HCT116 (cell line): ENCODE measurements around the gene PRMT1. TPM values are rescaled to one million over a fixed set of nuclear protein-coding genes. Genes with fewer than 3 reads are reported as not detected.

Source experiments
- ATAC-seq: fragments of 200-7000 bp; cut with Tn5 transposase; 2 replicates; pipeline ENCODE4 v1.9.1; 2020; ENCODE audit warnings: mild to moderate bottlenecking, moderate library complexity
- BruUV-seq: library from RNA; stranded (reverse); fragments of 400-500 nt; replicated peaks from 2 replicates; lab custom pipeline; 2021; lab: Mats Ljungman, UMichigan
- CTCF ChIA-PET: fragments of 300-600 bp; sonication (Branson Sonifier 250); formaldehyde crosslinking; loops from one replicate; lab custom pipeline; 2021; ENCODE audit warnings: antibody characterized with exemption; lab: Charles Lee
- POLR2A ChIA-PET: fragments of 300-600, 350-600 bp; sonication (Branson Sonifier 250); formaldehyde crosslinking; loops from one replicate; lab custom pipeline; 2021; ENCODE audit warnings: antibody characterized with exemption; lab: Charles Lee
- RAD21 ChIA-PET, 2 experiments: fragments of 300-600 bp; sonication (Branson Sonifier 250); formaldehyde crosslinking; loops; one replicate each; lab custom pipeline; 2023; ENCODE audit warnings: low total read pairs in 2 of 2; ENCODE audit not compliant: uncharacterized antibody in 2 of 2, unreplicated experiment in 2 of 2, low non-redundant PET in 1 of 2; lab: Charles Lee
- DNase-seq: peaks from one replicate; pipeline ENCODE4 v3.0.0-alpha.2; 2010; ENCODE audit warnings: low read depth, low spot score
- H2AFZ ChIP-seq: fragments of 200-600 bp; shearing (Covaris generic), sonication (generic); 2 replicates; pipeline ENCODE4 v1.6.1; 2017; ENCODE audit warnings: low read depth, mixed run types, mixed read lengths, antibody characterized with exemption, low read length; ENCODE audit not compliant: poor library complexity, severe bottlenecking
- H3K27ac ChIP-seq: 2 replicates; pipeline ENCODE4 v1.5.1; 2012; ENCODE audit warnings: low read depth, low read length
- H3K27me3 ChIP-seq: fragments of 200-600 bp; sonication (generic); 2 replicates; pipeline ENCODE4 v1.6.1; 2016; ENCODE audit warnings: mixed run types, low read length, mixed read lengths; ENCODE audit not compliant: insufficient read depth
- H3K36me3 ChIP-seq, 2 experiments: fragments of 200-500 bp in 1 of 2; fragments of 200-600 bp in 1 of 2; sonication (Bioruptor generic) in 1 of 2; sonication (generic) in 1 of 2; 2 replicates each; pipeline versions ENCODE4 v1.5.1 to v1.6.1; 2014 to 2016; ENCODE audit warnings: low read length in 2 of 2, inconsistent platforms in 1 of 2, mixed read lengths in 1 of 2, mixed run types in 1 of 2; ENCODE audit not compliant: insufficient read depth in 2 of 2, control insufficient read depth in 1 of 2
- H3K4me1 ChIP-seq, 2 experiments: fragments of 200-600 bp in 1 of 2; sonication (generic) in 1 of 2; 2 replicates each; pipeline versions ENCODE4 v1.5.1 to v1.6.1; 2012 to 2017; ENCODE audit warnings: low read length in 2 of 2, inconsistent platforms in 1 of 2, mild to moderate bottlenecking in 1 of 2, mixed read lengths in 1 of 2, mixed run types in 1 of 2, moderate library complexity in 1 of 2; ENCODE audit not compliant: insufficient read depth in 2 of 2, control insufficient read depth in 1 of 2
- H3K4me2 ChIP-seq: fragments of 200-600 bp; sonication (generic); 2 replicates; pipeline ENCODE4 v1.6.1; 2017; ENCODE audit warnings: mixed run types, low read length, mixed read lengths
- H3K4me3 ChIP-seq, 2 experiments: fragments of 200-600 bp in 1 of 2; sonication (generic) in 1 of 2; replicated peaks in 1 of 2; 2 replicates each; pipeline ENCODE4 v1.5.1; 2011 to 2016; ENCODE audit warnings: low read length in 2 of 2, control low read depth in 1 of 2, low read depth in 1 of 2, mild to moderate bottlenecking in 1 of 2, mixed read lengths in 1 of 2, mixed run types in 1 of 2
- H3K79me2 ChIP-seq: fragments of 200-600 bp; sonication (generic); 2 replicates; pipeline ENCODE4 v1.6.1; 2017; ENCODE audit warnings: mild to moderate bottlenecking, mixed run types, low read length, moderate library complexity, mixed read lengths; ENCODE audit not compliant: insufficient read depth
- H3K9ac ChIP-seq: fragments of 200-600 bp; sonication (generic); 2 replicates; pipeline ENCODE4 v1.6.1; 2016; ENCODE audit warnings: low read length, mixed read lengths
- H3K9me2 ChIP-seq: fragments of 200-600 bp; sonication (generic), shearing (Covaris generic); 2 replicates; pipeline ENCODE4 v1.6.1; 2017; ENCODE audit warnings: mixed run types, mild to moderate bottlenecking, moderate library complexity; ENCODE audit not compliant: insufficient read depth
- H3K9me3 ChIP-seq, 2 experiments: fragments of 200-500 bp in 1 of 2; fragments of 200-600 bp in 1 of 2; sonication (Bioruptor generic) in 1 of 2; sonication (generic) in 1 of 2; 2 replicates each; pipeline ENCODE4 v1.6.1; 2014 to 2017; ENCODE audit warnings: low read length in 2 of 2, mixed read lengths in 2 of 2, inconsistent platforms in 1 of 2, low read depth in 1 of 2, mild to moderate bottlenecking in 1 of 2, mixed run types in 1 of 2, moderate library complexity in 1 of 2; ENCODE audit not compliant: control insufficient read depth in 1 of 2, insufficient read depth in 1 of 2
- H4K20me1 ChIP-seq: fragments of 200-600 bp; sonication (generic), shearing (Covaris generic); 2 replicates; pipeline ENCODE4 v1.6.1; 2017; ENCODE audit warnings: mixed run types, mild to moderate bottlenecking, moderate library complexity; ENCODE audit not compliant: insufficient read depth
- ATF3 ChIP-seq: IDR thresholded peaks from 2 replicates; pipeline ENCODE4 v1.6.1; 2012
- CEBPB ChIP-seq: IDR thresholded peaks from 2 replicates; pipeline ENCODE4 v1.6.1; 2012; ENCODE audit warnings: low read depth
- CTCF ChIP-seq, 3 experiments: fragments of 200-600 bp in 1 of 3; sonication (generic) in 1 of 3; IDR thresholded peaks in 2 of 3; conservative IDR thresholded peaks in 1 of 3; 2 replicates each; pipeline ENCODE4 v1.5.1; 2012 to 2017; ENCODE audit warnings: low read depth in 2 of 3, low read length in 2 of 3, antibody characterized with exemption in 1 of 3, borderline replicate concordance in 1 of 3, control low read depth in 1 of 3, mild to moderate bottlenecking in 1 of 3, mixed read lengths in 1 of 3, mixed run types in 1 of 3, moderate library complexity in 1 of 3; ENCODE audit not compliant: insufficient read depth in 1 of 3
- EGR1 ChIP-seq: IDR thresholded peaks from 2 replicates; pipeline ENCODE4 v1.6.1; 2012; ENCODE audit warnings: low read depth
- ELF1 ChIP-seq: IDR thresholded peaks from 2 replicates; pipeline ENCODE4 v1.6.1; 2012; ENCODE audit warnings: low read depth, borderline replicate concordance
- EZH2 ChIP-seq: fragments of 200-600 bp; sonication (generic); IDR thresholded peaks from 2 replicates; pipeline ENCODE4 v1.6.1; 2017; ENCODE audit warnings: antibody characterized with exemption, mixed run types
- EZH2phosphoT487 ChIP-seq: fragments of 200-600 bp; IDR thresholded peaks from 2 replicates; pipeline ENCODE4 v1.6.1; 2018; ENCODE audit warnings: antibody characterized with exemption, borderline replicate concordance
- FOSL1 ChIP-seq: IDR thresholded peaks from 2 replicates; pipeline ENCODE4 v1.6.1; 2012; ENCODE audit warnings: low read depth
- MAX ChIP-seq: IDR thresholded peaks from 2 replicates; pipeline ENCODE4 v1.6.1; 2012
- POLR2A ChIP-seq: IDR thresholded peaks from 2 replicates; pipeline ENCODE4 v1.7.0; 2011; ENCODE audit warnings: borderline replicate concordance; ENCODE audit not compliant: insufficient read depth, insufficient read length; ENCODE audit errors: extremely low read depth
- POLR2AphosphoS5 ChIP-seq: IDR thresholded peaks from 2 replicates; pipeline ENCODE4 v1.6.1; 2011; ENCODE audit warnings: mild to moderate bottlenecking, low read depth, low read length, moderate library complexity
- RAD21 ChIP-seq: IDR thresholded peaks from 2 replicates; pipeline ENCODE4 v1.6.1; 2012; ENCODE audit warnings: low read depth, mild to moderate bottlenecking
- REST ChIP-seq: IDR thresholded peaks from 2 replicates; pipeline ENCODE4 v1.6.1; 2012; ENCODE audit warnings: low read depth
- SP1 ChIP-seq: IDR thresholded peaks from 2 replicates; pipeline ENCODE4 v1.6.1; 2012; ENCODE audit warnings: low read depth
- SRF ChIP-seq: IDR thresholded peaks from 2 replicates; pipeline ENCODE4 v1.6.1; 2012; ENCODE audit warnings: low read depth
- YY1 ChIP-seq: IDR thresholded peaks from 2 replicates; pipeline ENCODE4 v1.6.1; 2011; ENCODE audit warnings: low read length, low read depth, moderate library complexity, mild to moderate bottlenecking; ENCODE audit not compliant: insufficient replicate concordance; ENCODE audit errors: extremely low read depth
- intact Hi-C: fragments of 100-400 bp; cut with micrococcal nuclease; formaldehyde crosslinking; loops from 2 replicates; pipeline ENCODE4 v1.10.0; 2022
- total RNA-seq: library from RNA; stranded (reverse); gene quantifications from one replicate; pipeline ENCODE4 v1.2.1, GENCODE V29; 2021; ENCODE audit not compliant: unreplicated experiment

The PRMT1 gene
- total RNA-seq, 1 experiment from 2014 or later = 428 TPM

- CTCF ChIA-PET = no interaction called here
- BruUV-seq = no TSS peak
- Histone ChIP-seq H3K36me3 (peaks cover 5 to 9% of the 10 kb centered on the region in 2 experiments; a peak in 2 of 4 replicates), H3K27me3 (no peaks in the 10 kb centered on the region), H3K4me3 (no peak overlapping the region), H3K4me2 (no peak overlapping the region), H2AFZ (no peak overlapping the region), H3K9ac (no peak overlapping the region), H3K27ac (no peak overlapping the region), H3K79me2 (no peaks in the 10 kb centered on the region), H4K20me1 (no peaks in the 10 kb centered on the region), H3K9me3 (no peaks in the 10 kb centered on the region), H3K9me2 (no peaks in the 10 kb centered on the region), H3K4me1 (peaks cover 0 to 26% of the 10 kb centered on the region in 2 experiments; a peak in 2 of 4 replicates)
- intact Hi-C loops = no loop called here
- TF ChIP-seq MAX (no peak), POLR2A (peak; percentile 33), EZH2phosphoT487 (no peak), YY1 (no peak), FOSL1 (no peak)
- DNase-seq (no peak), ATAC-seq (no peak)
- RAD21 ChIA-PET = no interaction called here
- POLR2A ChIA-PET = no interaction called here
Observed at GRCh38 chr19:49692147-49692506, 15.1 kb downstream of the PRMT1 start.

GRCh38 chr19:49696115-49696514 lies 19.0 kb downstream of the PRMT1 start:
- Histone ChIP-seq H4K20me1 (no peaks in the 10 kb centered on the region), H3K79me2 (no peaks in the 10 kb centered on the region), H3K9ac (no peak overlapping the region), H3K4me1 (peaks cover 4 to 18% of the 10 kb centered on the region in 2 experiments; a peak in 3 of 4 replicates), H3K4me2 (no peak overlapping the region), H3K36me3 (no peaks in the 10 kb centered on the region), H3K4me3 (no peak overlapping the region), H3K9me3 (no peaks in the 10 kb centered on the region), H2AFZ (no peak overlapping the region), H3K27ac (no peak overlapping the region), H3K9me2 (no peaks in the 10 kb centered on the region), H3K27me3 (no peaks in the 10 kb centered on the region)
- TF ChIP-seq FOSL1 (no peak), ATF3 (no peak), POLR2A (no peak), CTCF (IDR thresholded peaks at IDR 0.05 in 2 of 3, conservative IDR thresholded peaks at IDR 0.05 in 1 of 3; ENCODE audit: borderline replicate concordance in 1 of 3, insufficient read depth in 1 of 3, low read depth in 2 of 3, low read length in 2 of 3) (no peak), ELF1 (no peak), CEBPB (no peak), EZH2 (no peak), EGR1 (no peak), SP1 (no peak), POLR2AphosphoS5 (no peak), REST (no peak), RAD21 (no peak), EZH2phosphoT487 (no peak), SRF (no peak), YY1 (no peak)
- DNase-seq (no peak), ATAC-seq (no peak)
- POLR2A ChIA-PET = no interaction called here
- intact Hi-C loops = no loop called here
- no TSS peak for BruUV-seq
- CTCF ChIA-PET = no interaction called here
- RAD21 ChIA-PET = interaction anchor here in 1 of 2 experiments (0.7 kb wide), 1 partner anchor 130 kb away, joined by 8 read pairs; no protein-coding TSS in a partner anchor
